ENCODE data around the gene LIMS2. TPM values are rescaled to one million over a fixed set of nuclear protein-coding genes. Genes with fewer than 3 reads are reported as not detected.

The LIMS2 gene, protein sequence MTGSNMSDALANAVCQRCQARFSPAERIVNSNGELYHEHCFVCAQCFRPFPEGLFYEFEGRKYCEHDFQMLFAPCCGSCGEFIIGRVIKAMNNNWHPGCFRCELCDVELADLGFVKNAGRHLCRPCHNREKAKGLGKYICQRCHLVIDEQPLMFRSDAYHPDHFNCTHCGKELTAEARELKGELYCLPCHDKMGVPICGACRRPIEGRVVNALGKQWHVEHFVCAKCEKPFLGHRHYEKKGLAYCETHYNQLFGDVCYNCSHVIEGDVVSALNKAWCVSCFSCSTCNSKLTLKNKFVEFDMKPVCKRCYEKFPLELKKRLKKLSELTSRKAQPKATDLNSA
- total RNA-seq: 7.4 and 8.9 TPM in 2 replicates

DNA sequence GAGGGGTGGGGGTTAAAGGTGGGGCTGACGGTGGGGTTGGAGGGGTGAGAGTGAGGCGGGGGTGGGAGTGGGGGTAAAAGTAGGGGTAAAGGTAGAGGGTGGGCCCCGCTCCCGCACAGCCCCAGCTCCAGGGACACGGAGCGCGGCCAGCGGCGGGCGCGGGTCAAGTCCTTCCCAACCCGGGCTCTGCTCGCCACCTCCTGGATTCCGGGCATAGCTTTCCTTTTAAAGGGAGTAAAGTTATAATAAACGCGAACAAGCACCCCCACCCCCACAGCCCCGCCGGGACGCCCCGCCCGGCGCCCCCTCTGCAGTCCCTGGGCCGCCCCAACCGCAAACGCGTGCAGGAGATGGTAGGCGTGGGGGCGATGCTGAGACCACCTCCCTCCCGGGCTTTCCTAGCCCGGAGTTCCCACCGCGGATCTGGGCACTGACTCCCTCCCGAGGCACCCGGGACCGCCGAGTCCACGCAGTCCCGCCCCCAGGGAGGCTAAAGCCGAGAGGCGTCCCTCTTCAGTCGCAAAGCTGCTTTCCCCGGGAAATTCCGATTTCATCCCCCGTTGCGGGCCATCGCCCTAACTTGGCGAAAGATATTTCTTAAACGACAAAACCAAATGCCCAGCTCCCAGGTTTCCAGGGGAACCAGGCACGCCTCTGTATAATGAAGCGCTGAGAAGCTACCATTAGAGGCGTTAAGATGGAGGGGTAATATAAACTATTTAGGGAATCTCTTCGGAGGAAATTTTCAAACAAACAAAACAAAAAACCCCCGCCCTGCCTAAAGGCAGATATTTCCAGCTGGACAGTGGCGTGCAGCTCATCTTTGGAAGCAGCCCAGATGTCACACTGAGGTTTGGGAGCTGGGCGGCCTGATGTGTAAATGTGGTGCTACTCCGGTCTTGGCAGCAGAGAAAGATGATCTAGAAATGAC is at the start of gene LIMS2:
Gene LIMS2, minus strand, starts transcription at position 200 of the 931 bp plus-strand sequence. CDS start 506 bp downstream, outside the sequence.

DNA sequence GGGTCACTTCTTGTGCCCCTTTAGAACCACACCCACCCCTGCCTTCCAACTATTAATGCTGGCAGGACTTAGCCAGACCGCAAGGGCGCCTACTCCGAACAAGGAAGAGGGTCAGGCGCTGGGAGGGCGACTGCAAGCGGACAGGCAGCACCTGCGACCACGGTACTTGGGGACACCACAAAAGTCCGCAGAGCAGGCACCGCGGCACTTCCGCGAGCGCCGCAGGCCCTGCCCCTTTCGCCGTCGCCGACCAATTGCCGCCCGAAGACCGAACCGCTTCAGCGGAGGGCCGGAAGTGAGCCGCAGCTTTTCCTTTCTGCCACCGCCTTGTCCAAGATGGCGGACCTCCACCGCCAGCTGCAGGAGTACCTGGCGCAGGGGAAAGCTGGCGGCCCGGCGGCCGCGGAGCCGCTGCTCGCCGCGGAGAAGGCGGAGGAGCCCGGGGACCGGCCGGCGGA is 25.9 kb upstream of the LIMS2 start, which contains the start of gene SFT2D3:
Gene SFT2D3, plus strand, starts transcription at position 305 of the 458 bp plus-strand sequence. Its CDS starts 32 bp downstream, at position 337.

DNA sequence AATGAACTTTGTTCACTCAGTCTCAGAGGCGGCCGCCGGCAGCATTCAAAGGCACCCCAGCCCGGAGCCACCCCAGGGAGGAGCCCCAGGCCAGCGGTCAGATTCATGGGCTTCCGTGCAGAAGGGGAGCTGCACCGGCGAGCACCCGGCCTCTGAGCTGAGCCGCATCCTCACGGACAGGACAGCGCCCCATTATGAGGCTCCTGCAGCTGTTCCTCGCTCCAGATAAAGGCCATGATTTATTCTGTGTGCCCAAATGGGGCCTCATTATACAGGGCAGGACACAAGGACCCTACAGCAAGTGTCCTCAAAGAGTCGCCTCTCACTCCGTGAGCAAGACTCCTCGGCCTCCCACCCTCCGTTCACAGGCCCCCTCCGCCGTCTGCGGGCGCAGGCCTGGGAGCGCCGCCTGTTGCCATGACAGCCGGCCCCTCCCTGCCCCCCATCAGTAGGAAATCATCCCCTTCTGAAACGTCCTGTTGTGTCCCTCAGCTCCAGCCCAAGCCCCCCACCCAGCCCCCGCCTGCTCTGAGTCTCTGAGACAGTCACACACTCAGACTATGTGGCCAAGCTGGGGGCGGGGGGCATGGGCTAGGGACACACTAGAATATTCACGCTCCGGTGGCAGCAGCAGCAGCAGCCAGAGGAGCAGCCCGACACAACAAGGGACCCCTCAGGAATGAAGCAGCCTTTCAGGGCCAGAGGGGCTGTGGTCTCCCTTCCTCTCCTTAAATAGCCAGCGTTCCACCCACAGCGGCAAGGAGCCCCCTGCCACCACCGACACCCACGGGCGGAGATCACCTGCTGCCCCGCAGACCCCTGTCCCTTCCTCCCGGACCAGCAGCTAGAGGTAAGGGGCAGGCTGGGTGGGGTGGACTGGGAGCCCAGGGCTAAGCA is 29.7 kb downstream of the LIMS2 start, which contains the start of gene GPR17:
Gene GPR17, plus strand, starts transcription at position 759 of the 897 bp plus-strand sequence. CDS start 4,583 bp downstream, outside the sequence.

Other genes with a start within 250 kb of the LIMS2 start
- gene IWS1, start 149.0 kb downstream of the LIMS2 start, total RNA-seq: 39.1 and 40.0 TPM in 2 replicates
- gene MYO7B, start 139.8 kb downstream of the LIMS2 start, total RNA-seq: 0.11 and 0.13 TPM in 2 replicates
- gene GPR17, start 29.4 kb downstream of the LIMS2 start, total RNA-seq: not detected in 2 replicates
- 5.2 and 6.0 TPM in 2 replicates for gene SFT2D3, start 26.0 kb upstream of the LIMS2 start, total RNA-seq
- 37.6 and 39.2 TPM in 2 replicates for gene WDR33, start 135.6 kb upstream of the LIMS2 start, total RNA-seq
- 17.5 and 20.2 TPM in 2 replicates for gene POLR2D, start 182.6 kb upstream of the LIMS2 start, total RNA-seq
- gene AMMECR1L, start 210.4 kb upstream of the LIMS2 start, total RNA-seq: 11.8 and 14.5 TPM in 2 replicates